Esophagus muscularis mucosa (tissue), 4 donors: ENCODE measurements around the gene ZNF862. TPM values are rescaled to one million over a fixed set of nuclear protein-coding genes. Genes with fewer than 3 reads are reported as not detected.

Source experiments
- DNase-seq: peaks from one replicate; pipeline ENCODE4 v3.0.0-alpha.2; 2017; ENCODE audit errors: extremely low spot score
- H3K27ac ChIP-seq, 4 donors: fragments of 200-600 bp; sonication (generic); replicated peaks in 1 of 4; 1 replicate in 3 of 4; 2 replicates in 1 of 4; pipeline ENCODE4 v1.5.1; 2016 to 2019; ENCODE audit warnings: mild to moderate bottlenecking in 1 of 4
- H3K27me3 ChIP-seq, 4 donors: fragments of 200-600 bp; sonication (generic); one replicate each; pipeline versions ENCODE4 v1.5.1 to v1.6.0; 2016 to 2019
- H3K36me3 ChIP-seq, 4 donors: fragments of 200-600 bp; sonication (generic); one replicate each; pipeline ENCODE4 v1.5.1; 2016 to 2019
- H3K4me1 ChIP-seq, 4 donors: fragments of 200-600 bp; sonication (generic); one replicate each; pipeline ENCODE4 v1.5.1; 2016 to 2019
- H3K4me3 ChIP-seq, 4 donors: fragments of 200-600 bp; sonication (generic); 1 replicate in 2 of 4; 2 replicates in 2 of 4; pipeline ENCODE4 v1.5.1; 2016 to 2019; ENCODE audit warnings: mild to moderate bottlenecking in 4 of 4, moderate library complexity in 1 of 4
- H3K9me3 ChIP-seq, 4 donors: fragments of 200-600 bp; sonication (generic); 1 replicate in 3 of 4; 2 replicates in 1 of 4; pipeline ENCODE4 v1.5.1; 2016 to 2019
- EP300 ChIP-seq: sonication (generic); formaldehyde crosslinking; IDR thresholded peaks from one replicate; pipeline ENCODE4 v1.6.1; 2017; ENCODE audit warnings: antibody characterized with exemption
- POLR2A ChIP-seq: fragments of 450-650 bp; IDR thresholded peaks from one replicate; pipeline ENCODE4 v1.6.1; 2017; ENCODE audit warnings: antibody characterized with exemption, moderate library complexity, mild to moderate bottlenecking, low read depth
- POLR2AphosphoS5 ChIP-seq, 2 donors: sonication (generic); formaldehyde crosslinking; IDR thresholded peaks; one replicate each; pipeline ENCODE4 v1.6.1; 2017; ENCODE audit warnings: antibody characterized with exemption in 2 of 2
- WGBS: methylation state at CpG from one replicate; pipeline ENCODE4 v1.1.5; 2018; 5-methylcytosine and 5-hydroxymethylcytosine counted together
- intact Hi-C: fragments of 100-400 bp; cut with DNase I; formaldehyde crosslinking; loops from one replicate; pipeline ENCODE4 v1.15.1; 2023
- total RNA-seq, 4 donors: library from RNA; depleted of rRNA; stranded (reverse); fragments of >200 nt; gene quantifications; one replicate each; pipeline versions ENCODE4 v1.1.0 to v1.2.1, GENCODE V29; 2016
- TF ChIP-seq, protein P1 (sequence below), 3 experiments: fragments of 200-600 bp in 2 of 3; fragments of 450-650 bp in 1 of 3; sonication (generic) in 2 of 3; IDR thresholded peaks; one replicate each; pipeline ENCODE4 v1.5.1; 2017 to 2019; ENCODE audit warnings: antibody characterized with exemption in 3 of 3, mild to moderate bottlenecking in 2 of 3, moderate library complexity in 1 of 3

Gene ZNF862
- total RNA-seq, 4 donors from 2014 or later, result 9.1 to 17.1 (median 13.3) TPM

DNA sequence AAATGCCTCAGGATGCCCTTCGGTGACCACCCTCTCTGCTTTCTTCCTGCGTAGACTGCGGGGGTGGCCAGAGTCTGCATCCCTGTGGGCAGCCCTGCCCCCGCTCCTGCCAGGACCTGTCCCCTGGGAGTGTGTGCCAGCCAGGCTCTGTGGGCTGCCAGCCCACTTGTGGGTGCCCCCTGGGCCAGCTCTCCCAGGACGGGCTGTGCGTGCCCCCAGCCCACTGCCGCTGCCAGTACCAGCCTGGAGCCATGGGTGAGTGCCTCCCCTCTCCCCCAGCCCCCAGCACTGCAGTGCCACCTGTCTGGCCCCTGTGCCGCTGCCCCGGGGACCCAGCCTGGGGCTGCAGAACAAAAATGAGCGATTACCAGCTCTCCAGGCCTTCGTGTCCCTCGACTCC is 23.1 kb upstream of the ZNF862 start:
- no peaks in the 10 kb centered on the region for H3K9me3 ChIP-seq
- H3K27me3 ChIP-seq, result peaks cover 0 to 19% (median 0%) of the 10 kb centered on the region in 4 donors
- DNase-seq, result no peak
- no peak overlapping the region for H3K4me3 ChIP-seq
- no peaks in the 10 kb centered on the region for H3K4me1 ChIP-seq
- no peaks in the 10 kb centered on the region for H3K36me3 ChIP-seq
- 86% methylated on average over 10 of the region's 12 CpGs for WGBS
- intact Hi-C loops, result no loop called here
- no peak overlapping the region for H3K27ac ChIP-seq
- TF ChIP-seq POLR2A, result no peak
- TF ChIP-seq, protein P1, sequence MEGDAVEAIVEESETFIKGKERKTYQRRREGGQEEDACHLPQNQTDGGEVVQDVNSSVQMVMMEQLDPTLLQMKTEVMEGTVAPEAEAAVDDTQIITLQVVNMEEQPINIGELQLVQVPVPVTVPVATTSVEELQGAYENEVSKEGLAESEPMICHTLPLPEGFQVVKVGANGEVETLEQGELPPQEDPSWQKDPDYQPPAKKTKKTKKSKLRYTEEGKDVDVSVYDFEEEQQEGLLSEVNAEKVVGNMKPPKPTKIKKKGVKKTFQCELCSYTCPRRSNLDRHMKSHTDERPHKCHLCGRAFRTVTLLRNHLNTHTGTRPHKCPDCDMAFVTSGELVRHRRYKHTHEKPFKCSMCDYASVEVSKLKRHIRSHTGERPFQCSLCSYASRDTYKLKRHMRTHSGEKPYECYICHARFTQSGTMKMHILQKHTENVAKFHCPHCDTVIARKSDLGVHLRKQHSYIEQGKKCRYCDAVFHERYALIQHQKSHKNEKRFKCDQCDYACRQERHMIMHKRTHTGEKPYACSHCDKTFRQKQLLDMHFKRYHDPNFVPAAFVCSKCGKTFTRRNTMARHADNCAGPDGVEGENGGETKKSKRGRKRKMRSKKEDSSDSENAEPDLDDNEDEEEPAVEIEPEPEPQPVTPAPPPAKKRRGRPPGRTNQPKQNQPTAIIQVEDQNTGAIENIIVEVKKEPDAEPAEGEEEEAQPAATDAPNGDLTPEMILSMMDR (IDR thresholded peaks at IDR 0.05), result no peak
- no peak for TF ChIP-seq POLR2AphosphoS5 (IDR thresholded peaks at IDR 0.05)
- TF ChIP-seq EP300, result no peak

DNA sequence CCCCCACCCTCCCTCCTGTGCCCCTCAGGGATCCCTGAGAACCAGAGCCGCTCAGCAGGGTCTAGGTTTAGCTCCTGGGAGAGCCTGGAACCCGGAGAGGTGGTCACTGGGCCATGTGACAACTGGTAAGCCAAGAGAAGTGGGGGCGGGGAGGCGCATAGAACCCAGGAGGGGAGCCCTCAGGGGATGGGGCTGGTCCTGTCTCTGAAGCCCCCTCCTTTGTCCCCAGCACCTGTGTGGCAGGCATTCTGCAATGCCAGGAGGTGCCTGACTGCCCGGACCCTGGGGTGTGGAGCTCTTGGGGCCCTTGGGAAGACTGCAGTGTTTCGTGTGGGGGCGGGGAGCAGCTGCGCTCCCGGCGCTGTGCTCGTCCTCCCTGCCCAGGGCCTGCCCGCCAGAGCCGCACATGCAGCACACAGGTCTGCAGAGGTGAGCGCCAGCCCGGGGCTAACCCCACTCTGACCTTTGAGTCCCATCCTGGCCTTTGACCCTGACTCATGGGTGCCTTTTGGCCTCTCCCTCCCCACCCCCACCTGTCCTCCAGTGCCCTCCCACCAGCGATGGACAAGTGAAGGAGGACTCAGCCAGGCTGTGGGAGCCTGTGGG is 22.4 kb upstream of the ZNF862 start:
- TF ChIP-seq, protein P1 (IDR thresholded peaks at IDR 0.05), result no peak
- TF ChIP-seq EP300 (no peak), POLR2AphosphoS5 (IDR thresholded peaks at IDR 0.05) (no peak), POLR2A (no peak)
- intact Hi-C loops, result no loop called here
- no peaks in the 10 kb centered on the region for H3K9me3 ChIP-seq
- H3K36me3 ChIP-seq, result no peaks in the 10 kb centered on the region
- no peak overlapping the region for H3K4me3 ChIP-seq
- no peaks in the 10 kb centered on the region for H3K4me1 ChIP-seq
- DNase-seq, result no peak
- no peak overlapping the region for H3K27ac ChIP-seq
- peaks cover 0 to 19% (median 0%) of the 10 kb centered on the region in 4 donors for H3K27me3 ChIP-seq
- WGBS, result 67% methylated on average over 14 of the region's 16 CpGs

DNA sequence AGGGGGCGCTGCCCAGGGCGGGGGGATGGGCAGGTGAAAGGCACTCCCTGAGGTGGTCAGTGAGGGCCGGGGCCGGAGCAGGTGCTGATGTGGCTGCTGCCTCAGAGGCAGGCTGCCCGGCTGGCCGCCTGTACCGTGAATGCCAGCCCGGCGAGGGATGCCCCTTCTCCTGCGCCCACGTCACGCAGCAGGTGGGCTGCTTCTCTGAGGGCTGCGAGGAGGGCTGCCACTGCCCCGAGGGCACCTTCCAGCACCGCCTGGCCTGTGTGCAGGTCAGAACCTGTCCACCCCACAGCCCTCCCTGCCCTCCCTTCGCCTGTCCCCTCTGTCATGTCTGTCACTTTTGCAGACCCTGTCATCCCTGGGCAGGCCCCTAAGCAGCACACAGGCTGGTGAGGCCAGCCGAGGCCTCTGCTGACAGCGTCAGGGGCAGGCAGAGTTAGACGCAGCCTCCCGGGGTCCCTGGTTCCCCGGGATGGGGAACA is 21.9 kb upstream of the ZNF862 start:
- TF ChIP-seq POLR2A, result no peak
- no peak for TF ChIP-seq EP300
- no peak for TF ChIP-seq POLR2AphosphoS5 (IDR thresholded peaks at IDR 0.05)
- TF ChIP-seq, protein P1 (IDR thresholded peaks at IDR 0.05), result no peak
- intact Hi-C loops, result no loop called here
- H3K4me3 ChIP-seq, result no peak overlapping the region
- H3K36me3 ChIP-seq, result no peaks in the 10 kb centered on the region
- peaks cover 0 to 19% (median 0%) of the 10 kb centered on the region in 4 donors for H3K27me3 ChIP-seq
- no peaks in the 10 kb centered on the region for H3K9me3 ChIP-seq
- no peak for DNase-seq
- H3K4me1 ChIP-seq, result no peaks in the 10 kb centered on the region
- 76% methylated on average over 13 of the region's 21 CpGs for WGBS
- H3K27ac ChIP-seq, result no peak overlapping the region

DNA sequence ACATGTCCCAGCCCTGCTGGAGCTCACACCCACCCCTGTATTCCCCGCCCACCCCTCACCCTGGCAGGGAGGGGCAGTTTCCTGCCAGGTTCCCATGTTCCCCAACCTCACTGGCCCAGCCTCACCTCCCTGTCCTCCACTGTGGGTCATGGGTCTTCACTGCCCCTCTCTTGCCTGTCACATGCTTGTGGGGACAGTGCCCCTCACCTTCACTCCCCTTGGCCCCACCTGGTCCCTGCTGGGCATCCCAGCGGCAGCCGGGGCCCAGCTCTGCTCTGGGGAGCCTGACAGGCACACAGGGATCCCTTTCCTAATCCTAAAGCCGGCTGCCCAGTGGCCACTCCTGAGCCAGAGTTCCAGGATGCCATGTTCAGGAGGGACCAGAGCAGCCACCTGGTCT is 21.4 kb upstream of the ZNF862 start:
- Histone ChIP-seq H3K27ac (no peak overlapping the region), H3K4me3 (no peak overlapping the region), H3K4me1 (no peaks in the 10 kb centered on the region), H3K36me3 (no peaks in the 10 kb centered on the region), H3K27me3 (peaks cover 0 to 19% (median 0%) of the 10 kb centered on the region in 4 donors), H3K9me3 (no peaks in the 10 kb centered on the region)
- 82% methylated on average over 2 of the region's 4 CpGs for whole genome bisulfite sequencing
- DNase-seq, result no peak
- intact Hi-C loops, result no loop called here
- TF ChIP-seq EP300 (no peak), POLR2AphosphoS5 (IDR thresholded peaks at IDR 0.05) (no peak), POLR2A (no peak)
- TF ChIP-seq, protein P1 (IDR thresholded peaks at IDR 0.05), result no peak

DNA sequence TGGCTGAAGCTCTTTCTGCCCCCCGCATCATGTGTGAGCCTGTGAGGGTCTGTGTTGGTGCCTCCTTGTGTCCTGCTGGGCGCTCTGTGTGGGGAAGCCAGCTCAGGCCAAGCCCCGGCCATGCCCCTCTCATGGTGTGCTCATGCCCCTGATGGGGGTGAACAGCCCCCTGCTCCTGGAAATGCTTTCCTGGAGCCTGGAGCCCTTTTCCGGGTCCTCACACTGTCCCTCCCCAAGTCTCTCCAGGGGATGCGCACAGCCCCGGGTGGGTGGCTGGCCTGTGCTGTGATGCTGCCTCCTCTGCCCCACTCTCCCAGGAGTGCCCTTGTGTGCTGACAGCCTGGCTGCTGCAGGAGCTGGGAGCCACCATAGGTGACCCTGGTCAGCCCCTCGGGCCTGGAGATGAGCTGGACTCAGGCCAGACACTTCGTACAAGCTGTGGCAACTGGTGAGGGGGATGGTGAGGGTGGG is 20.8 kb upstream of the ZNF862 start:
- WGBS, result 69% methylated on average over 5 of the region's 8 CpGs
- TF ChIP-seq POLR2AphosphoS5 (IDR thresholded peaks at IDR 0.05) (no peak), EP300 (no peak), POLR2A (no peak)
- TF ChIP-seq, protein P1 (IDR thresholded peaks at IDR 0.05), result no peak
- no peak for DNase-seq

More for the DNA sequence above, 20.8 kb upstream of the ZNF862 start:
- peaks cover 0 to 19% (median 0%) of the 10 kb centered on the region in 4 donors for H3K27me3 ChIP-seq
- H3K36me3 ChIP-seq, result no peaks in the 10 kb centered on the region
- H3K4me3 ChIP-seq, result no peak overlapping the region
- no peak overlapping the region for H3K27ac ChIP-seq
- no peaks in the 10 kb centered on the region for H3K4me1 ChIP-seq
- no peaks in the 10 kb centered on the region for H3K9me3 ChIP-seq
- intact Hi-C loops, result no loop called here
